GM18909 (cell line): ENCODE measurements around the gene VKORC1.
A peak's percentile ranks its signal among the peaks of the same experiment; 100 is the strongest.

Experiments used
- ATAC-seq: cut with Tn5 transposase; IDR thresholded peaks from one replicate; pipeline ENCODE4 v1.9.1; 2021; ENCODE audit warnings: mild to moderate bottlenecking; ENCODE audit not compliant: unreplicated experiment, poor library complexity

Gene VKORC1

GRCh38 chr16:31084584-31085302 is 9.9 kb downstream of the VKORC1 start:
- no peak for ATAC-seq

DNA sequence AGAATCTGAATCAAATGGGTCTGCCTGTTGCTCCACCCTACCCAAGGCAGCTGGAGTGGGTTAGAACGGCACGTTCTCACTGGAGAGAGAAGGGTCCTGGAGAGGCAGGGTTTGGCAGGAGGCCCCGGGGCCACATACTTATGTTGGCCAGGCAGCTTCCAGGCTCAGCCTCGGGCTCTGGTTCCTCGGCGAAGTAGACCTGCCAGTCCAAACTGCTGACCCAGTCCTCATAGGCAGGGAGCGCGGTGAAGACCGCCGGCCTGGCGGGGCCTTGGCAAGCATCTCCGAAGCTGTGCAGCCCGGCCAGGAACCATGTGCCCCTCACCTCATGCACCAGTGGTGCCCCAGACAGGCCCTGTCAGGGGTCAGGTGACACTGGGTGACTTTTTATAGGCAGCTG is 10.6 kb downstream of the VKORC1 start:
- no peak for ATAC-seq

- ATAC-seq, result no peak
These were observed 11.0 kb downstream of the VKORC1 start for GRCh38 chr16:31083556-31083955.

- no peak for ATAC-seq
These were observed 11.5 kb downstream of the VKORC1 start for GRCh38 chr16:31083081-31083480.

DNA sequence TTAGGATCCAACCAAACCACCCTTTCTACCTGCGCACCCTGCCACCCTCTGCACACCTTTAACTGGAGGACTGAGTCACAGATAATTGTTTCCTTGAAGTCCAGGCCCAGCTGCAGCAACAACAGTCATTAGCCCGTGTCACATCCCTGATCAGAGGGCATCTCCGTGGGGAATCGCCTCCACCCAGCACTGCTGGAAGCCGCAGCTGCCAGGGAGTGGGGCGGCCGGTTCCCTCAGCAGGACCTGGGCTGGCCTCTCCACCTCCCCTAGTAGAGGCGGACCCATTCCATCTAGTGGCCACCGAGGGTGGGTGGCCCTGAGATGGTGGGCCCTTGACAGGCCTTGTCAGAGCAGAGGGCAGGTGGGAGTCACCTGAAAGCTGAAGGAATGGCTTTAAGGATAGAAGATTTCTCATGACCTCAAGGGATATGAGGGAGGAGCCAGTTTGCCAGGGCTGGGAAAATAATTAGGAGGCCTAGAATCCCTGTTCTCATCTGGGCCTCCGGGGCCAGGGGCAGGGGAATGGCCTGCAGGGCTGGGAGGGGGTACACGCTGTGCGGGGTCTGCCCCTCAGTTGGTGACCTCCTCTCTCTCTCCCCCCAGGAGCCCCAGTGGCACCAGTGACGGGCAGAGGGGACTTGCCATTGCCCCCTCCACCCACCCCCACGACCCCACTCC is 12.1 kb downstream of the VKORC1 start:
- ATAC-seq, result no peak

DNA sequence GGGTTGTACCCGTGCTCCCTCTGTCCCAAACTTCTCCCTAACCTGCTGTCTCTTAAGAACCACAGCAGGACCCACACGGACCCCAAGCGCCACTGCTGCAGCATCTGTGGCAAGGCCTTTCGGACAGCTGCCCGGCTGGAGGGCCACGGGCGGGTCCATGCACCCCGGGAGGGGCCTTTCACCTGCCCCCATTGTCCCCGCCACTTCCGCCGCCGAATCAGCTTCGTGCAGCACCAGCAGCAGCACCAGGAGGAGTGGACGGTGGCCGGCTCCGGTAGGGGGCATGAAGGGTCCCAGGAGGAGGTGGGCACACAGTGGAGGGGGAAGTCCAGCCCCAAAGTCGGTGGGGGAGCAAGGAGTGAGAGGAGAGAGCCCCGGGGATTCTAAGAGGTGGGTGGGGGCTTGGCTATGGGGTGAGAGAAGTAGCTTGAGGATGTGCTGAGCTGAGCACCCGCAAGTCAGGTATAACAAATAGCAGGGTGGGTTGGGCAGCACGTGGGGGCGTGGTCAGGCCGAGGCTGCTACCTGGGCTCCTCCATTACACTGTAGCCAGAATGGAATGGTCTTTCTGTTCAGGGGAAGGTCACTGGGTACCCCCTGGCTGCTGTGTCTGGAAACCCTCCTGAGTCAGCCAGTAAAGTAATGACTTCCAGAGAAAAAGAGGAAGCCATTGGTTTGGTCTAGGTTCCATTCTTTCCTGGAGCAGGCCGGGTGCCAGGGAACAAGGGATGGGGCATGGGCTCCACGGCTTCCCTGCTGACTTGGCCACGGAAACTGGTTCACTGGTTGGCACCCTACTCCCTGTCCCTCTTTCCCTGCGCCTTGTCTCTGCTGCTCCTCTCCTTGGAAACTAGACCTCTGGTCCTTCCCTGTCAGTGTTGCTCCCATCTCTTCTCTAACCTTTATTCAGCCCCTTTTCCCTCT is 12.9 kb downstream of the VKORC1 start:
- no peak for ATAC-seq

- ATAC-seq, result no peak
These were observed 13.7 kb downstream of the VKORC1 start for GRCh38 chr16:31080756-31081419.

GRCh38 chr16:31080035-31080629 is 14.5 kb downstream of the VKORC1 start:
- no peak for ATAC-seq

DNA sequence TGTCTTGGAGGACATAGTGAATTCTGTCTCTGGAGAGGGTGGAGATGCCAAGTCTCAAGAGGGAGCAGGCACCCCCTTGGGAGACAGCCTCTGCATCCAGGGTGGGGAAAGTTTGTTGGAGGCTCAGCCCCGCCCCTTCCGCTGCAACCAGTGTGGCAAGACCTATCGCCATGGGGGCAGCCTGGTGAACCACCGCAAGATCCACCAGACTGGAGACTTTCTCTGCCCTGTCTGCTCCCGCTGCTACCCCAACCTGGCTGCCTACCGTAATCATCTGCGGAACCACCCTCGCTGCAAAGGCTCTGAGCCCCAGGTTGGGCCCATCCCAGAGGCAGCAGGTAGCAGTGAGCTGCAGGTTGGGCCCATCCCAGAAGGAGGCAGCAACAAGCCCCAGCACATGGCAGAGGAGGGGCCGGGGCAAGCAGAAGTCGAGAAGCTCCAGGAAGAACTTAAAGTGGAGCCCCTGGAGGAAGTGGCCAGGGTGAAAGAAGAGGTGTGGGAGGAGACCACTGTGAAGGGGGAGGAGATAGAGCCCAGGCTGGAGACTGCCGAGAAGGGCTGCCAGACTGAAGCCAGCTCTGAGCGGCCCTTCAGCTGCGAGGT is 15.2 kb downstream of the VKORC1 start:
- no peak for ATAC-seq

DNA sequence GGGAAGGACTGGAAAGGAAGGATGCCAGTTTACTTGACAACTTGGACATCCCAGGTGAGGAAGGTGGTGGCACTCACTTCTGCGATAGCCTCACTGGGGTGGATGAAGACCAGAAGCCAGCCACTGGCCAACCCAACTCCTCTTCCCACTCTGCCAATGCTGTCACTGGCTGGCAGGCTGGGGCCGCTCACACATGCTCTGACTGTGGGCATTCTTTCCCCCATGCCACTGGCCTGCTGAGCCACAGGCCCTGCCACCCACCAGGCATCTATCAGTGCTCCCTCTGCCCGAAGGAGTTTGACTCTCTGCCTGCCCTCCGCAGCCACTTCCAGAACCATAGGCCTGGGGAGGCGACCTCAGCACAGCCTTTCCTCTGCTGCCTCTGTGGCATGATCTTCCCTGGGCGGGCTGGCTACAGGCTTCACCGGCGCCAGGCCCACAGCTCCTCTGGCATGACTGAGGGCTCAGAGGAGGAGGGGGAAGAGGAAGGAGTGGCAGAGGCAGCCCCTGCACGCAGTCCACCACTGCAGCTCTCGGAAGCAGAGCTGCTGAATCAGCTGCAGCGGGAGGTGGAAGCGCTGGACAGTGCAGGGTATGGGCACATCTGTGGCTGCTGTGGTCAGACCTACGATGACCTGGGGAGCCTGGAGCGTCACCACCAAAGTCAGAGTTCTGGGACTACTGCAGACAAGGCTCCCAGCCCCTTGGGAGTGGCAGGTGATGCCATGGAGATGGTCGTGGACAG is 15.8 kb downstream of the VKORC1 start:
- ATAC-seq, result no peak

DNA sequence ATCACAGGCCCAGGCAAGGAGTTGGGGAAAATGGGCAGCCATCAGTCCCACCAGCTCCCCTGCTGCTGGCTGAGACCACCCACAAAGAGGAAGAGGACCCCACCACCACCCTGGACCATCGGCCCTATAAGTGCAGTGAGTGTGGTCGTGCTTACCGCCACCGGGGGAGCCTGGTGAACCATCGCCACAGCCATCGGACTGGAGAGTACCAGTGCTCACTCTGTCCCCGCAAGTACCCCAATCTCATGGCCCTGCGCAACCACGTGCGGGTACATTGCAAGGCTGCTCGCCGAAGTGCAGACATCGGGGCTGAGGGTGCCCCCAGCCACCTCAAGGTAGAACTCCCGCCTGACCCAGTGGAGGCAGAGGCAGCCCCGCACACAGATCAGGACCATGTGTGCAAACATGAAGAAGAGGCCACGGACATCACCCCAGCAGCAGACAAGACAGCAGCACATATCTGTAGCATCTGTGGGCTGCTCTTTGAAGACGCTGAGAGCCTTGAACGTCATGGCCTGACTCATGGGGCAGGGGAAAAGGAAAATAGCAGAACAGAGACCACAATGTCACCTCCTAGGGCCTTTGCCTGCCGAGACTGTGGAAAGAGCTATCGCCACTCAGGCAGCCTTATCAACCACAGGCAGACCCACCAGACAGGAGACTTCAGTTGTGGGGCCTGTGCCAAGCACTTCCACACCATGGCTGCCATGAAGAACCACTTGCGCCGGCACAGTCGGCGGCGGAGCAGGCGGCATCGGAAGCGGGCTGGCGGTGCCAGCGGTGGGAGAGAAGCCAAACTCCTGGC is 16.8 kb downstream of the VKORC1 start:
- no peak for ATAC-seq

GRCh38 chr16:31077024-31077423 is 17.6 kb downstream of the VKORC1 start:
- ATAC-seq, result no peak

DNA sequence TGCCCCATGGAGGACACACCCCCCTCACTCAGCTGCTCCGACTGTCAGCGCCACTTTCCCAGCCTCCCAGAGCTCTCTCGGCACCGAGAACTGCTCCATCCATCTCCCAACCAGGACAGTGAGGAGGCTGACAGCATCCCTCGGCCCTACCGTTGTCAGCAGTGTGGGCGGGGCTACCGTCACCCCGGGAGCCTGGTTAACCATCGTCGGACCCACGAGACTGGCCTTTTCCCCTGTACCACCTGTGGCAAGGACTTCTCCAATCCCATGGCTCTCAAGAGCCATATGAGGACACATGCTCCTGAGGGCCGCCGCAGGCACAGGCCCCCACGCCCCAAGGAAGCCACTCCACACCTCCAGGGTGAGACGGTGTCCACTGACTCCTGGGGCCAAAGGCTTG is 18.3 kb downstream of the VKORC1 start:
- no peak for ATAC-seq

DNA sequence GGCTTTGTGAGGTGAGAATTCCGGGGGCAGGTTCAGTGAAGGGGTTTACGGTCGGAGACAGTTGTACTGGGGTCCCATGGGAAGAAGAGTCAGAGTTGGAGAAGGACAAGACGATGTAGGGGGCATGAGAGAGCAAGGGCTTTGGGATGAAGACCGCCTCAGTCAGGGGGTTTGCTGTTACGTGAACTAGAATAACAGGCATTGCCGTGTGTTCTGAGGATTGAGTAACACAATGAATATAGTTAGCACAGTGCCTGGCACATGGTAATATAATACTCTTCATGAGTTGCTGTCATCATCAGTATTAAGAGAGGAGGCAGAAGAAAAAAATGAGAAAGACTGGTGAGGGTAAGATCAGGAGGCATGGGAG is 19.8 kb downstream of the VKORC1 start:
- ATAC-seq, result no peak

DNA sequence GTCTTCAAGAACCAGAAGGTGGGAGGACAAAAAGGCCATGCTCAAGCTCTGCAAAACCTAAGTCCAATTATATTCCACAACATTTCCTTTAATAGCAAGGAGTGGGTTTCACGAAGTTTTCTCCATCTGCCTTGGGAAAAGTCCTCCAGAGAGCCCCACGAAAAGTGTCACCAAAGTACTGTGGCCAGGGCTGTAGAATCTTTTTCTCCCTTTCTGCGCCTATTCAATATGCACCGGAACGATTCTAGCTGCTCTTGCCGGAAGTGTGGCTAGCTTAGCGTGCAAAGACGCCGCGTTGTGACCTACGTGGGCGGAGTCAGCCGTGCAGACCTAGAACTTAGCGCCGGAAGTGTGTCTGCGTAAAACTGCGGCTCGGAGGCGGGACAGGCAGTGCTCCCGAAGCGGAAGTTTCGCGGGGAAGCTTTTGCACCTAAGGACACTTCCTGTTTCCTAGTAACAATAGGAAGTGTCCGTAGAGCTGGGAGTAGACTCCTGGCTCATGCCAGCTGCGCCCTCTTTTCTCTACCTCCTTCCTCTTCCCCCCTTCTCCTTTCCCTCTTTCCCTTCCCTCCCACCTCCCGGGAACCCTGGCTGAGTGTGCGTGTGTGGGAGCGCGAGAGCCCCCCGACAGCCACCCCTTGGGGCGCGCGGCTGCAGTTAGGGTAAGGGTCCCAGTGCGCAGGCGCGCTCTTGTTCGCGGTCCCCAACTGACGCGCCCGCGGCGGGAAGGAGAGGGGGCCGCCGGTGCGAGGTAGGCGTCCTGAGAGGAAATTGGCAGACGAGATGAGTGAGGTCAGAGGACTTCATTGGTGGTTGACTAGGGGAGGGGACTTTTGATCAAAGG is 20.4 kb downstream of the VKORC1 start, which contains the start of the genes ZNF646 and ZNF668:
TSS of gene ZNF646 (plus strand) at position 453 of the 844 bp plus-strand sequence. CDS start 1,903 bp downstream, outside the sequence.
TSS of gene ZNF668 (minus strand) at position 271 of the 844 bp plus-strand sequence. CDS start 9,781 bp downstream, outside the sequence.
- peak; percentile 79 for ATAC-seq

- peak; percentile 52 for ATAC-seq
These were observed 21.2 kb downstream of the VKORC1 start for GRCh38 chr16:31073142-31073969.
